Measurements from ENCODE around the gene ZFYVE26.
"Not testable (repeated sequence)": the region's sequence is repeated elsewhere in the genome, so short reads cannot be mapped to it uniquely, and the experiment has no call there.

ZFYVE26 gene

DNA sequence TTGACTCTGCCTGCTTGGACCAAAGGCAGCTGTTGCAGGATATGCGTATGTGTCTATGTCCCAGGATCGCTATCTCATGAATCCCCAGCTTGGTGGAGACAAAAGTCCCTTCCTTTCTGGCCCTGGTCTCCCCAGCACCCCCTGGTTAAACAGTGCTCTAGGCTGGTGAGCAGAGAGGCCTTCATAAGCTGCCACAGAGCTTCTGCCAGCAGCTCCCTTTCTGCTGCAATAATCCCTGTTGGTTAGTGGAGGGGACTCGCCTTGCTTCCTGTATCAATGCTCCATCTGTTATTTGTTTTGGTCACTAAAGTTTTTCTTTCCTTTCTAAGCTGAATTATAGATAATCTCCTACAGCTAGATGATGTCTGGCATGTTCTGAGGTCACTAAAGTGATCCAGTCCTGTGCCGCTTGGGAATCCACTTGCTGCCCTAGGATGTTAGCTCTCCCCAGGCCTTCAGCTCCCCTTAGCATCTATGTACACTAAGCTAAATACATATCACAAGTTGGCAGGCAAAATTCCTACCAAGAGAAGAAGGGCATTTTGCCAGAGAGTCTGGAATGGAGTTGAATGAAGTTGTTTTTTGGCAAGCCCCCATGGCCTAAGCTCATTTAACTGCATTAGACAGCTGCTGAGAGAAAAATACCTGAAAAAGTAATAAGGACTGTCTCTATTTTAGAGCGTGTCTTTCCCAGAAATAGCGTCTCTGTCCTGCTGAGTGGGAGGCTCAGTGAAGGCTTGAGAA lies 66.9 kb downstream of the ZFYVE26 start:
- no peak for DNase-seq (ENCODE audit: low read depth)

DNA sequence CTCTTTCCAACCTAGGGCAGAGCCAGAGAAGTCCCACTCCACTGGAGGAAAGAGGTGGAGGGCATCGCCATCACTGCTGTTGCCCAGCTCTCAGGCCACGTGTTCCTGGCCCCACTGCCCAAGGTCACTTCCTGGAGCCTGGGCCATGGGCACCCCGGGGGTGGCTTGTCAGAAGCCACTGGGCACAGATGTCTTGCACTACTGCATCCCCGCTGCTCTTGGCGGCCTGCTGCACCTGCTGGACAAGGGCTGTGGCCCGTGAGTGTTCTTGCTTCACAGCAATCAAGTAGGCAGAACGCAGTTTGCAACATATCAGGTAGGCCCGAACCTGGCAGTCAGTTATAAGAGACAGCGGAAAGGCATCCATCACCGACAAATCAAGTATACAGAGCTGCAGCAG lies 68.1 kb downstream of the ZFYVE26 start:
- DNase-seq (ENCODE audit: low read depth): no peak

DNA sequence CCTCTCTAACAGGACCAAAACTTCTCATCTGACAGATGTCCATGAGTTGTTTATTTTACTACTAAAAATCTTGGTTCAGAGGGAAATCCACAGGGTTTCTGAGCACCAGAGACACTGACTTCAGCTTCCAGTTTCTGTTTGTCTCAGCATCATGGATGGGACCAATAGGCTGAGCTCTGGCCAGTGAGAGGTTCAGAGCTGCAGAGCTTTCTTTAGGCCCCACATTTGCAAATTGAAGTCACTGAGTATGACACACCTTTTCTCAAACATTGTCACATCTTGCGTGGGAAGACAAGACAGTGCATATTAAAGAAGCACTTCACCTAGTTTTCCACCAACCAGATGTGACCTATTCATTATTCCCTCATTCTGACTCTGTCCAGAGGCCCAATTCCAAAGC lies 69.5 kb downstream of the ZFYVE26 start:
- DNase-seq (ENCODE audit: low read depth): no peak

DNA sequence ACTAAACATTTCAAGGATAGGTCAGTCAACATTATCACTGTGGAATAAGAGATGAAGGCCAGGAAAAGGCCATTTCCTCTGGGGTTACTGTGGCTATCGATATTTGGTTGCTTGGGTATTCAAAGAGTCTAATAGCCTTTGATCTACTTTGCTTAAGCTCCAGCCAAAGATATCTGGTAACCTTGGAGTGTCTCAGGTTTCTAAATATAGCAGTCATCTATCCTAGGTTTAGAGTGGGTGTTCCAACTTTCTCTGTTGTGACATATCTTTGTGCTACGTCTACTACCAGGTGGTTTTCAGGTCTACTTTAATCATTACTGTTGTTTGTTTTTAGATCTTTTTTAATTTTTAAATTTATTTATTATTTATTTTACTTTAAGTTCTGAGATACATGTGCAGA lies 72.3 kb downstream of the ZFYVE26 start:
- DNase-seq (ENCODE audit: low read depth): no peak

DNA sequence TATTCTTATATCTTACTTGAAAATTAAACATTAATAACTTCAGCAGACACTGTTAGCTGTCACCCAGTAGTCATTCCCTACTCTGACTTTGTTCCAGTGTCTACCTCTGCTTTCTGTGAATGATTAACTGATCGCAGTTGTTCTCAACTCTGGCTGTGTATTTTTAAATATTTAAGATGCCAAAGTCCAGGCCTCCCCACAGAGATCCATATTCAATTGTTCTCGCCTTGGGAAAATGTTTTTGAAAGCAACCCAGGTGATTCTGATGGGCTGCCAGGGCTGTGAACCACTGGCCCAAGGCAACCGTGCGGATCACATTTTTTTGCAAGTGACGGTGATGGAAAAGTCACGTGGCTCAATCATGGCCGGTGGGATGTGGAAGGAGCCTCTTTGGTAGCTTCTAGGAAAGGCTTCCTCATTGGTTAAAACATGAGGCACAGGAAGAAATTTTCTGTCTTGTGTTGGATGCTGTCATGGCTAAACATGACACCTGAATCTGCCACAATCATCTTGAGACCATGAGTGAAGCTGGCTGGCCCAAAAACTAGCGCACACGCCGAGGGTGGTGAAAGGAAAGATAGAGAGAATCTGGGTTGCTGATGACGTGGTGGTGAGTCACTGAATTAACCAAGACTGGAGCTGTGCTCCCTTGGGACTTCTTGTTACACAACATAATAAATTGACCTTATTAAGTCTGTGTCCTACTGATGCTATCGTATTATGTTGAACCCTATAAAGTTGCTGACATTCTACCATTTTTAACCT lies 77.5 kb downstream of the ZFYVE26 start:
- DNase-seq (ENCODE audit: low read depth): no peak

DNA sequence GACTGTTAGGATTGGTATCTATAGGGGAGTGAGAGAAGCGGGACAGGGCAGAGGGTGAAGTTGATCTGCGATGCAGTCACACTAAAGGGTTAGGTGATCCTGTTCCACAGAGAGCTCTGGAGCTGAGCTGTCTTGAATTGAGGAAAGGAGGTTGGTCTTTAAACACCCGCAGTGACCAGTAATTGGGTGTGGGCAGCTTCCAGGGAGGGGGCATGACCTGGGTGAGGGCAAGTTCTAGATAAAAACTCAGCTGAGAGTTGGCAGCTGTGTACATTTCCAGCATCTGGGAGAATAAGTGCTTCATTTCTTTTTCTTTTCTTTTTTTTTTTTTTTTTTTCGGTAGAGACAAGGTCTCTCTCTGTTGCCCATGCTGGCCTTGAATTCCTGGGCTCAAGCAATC lies 79.6 kb downstream of the ZFYVE26 start:
- no peak for DNase-seq (ENCODE audit: low read depth)

DNA sequence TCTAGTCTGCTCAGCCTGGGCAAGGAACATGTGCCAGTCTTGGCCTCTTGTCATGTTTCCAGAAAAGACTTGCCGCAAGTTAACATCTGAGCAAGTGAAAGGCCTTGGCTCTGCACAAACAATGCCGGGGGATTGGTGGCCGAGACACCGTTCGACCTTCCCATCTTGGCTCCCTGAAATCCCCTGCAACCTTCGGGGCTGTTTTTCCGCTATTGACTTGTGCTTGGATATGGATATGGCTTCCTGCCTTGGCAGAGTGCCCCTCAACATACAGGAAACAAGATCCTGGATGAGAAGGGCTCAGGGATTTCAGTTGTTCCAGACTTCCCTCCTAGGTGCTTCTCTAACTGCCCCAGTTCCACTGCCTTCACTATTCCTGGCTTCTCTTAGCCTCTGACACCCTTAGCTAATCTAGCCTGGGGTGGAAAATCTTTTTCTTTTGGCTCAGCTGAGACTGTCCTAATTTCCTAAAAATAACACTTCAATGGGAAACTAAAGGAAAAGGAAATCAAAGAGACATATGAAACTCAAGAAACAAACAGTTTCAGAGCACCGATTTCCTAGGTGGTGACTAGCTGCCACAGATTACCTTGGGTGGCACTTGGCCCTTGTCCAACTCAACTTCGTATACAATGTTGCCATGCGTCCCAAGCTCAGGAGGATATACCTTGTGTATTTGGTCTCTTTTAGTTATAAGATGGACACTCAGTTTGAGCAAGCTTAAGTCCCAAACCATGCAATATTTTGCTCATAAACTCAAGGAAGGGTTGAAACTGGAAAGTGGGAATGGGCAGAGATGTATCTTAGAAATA lies 80.8 kb downstream of the ZFYVE26 start:
- no peak for DNase-seq (ENCODE audit: low read depth)

DNA sequence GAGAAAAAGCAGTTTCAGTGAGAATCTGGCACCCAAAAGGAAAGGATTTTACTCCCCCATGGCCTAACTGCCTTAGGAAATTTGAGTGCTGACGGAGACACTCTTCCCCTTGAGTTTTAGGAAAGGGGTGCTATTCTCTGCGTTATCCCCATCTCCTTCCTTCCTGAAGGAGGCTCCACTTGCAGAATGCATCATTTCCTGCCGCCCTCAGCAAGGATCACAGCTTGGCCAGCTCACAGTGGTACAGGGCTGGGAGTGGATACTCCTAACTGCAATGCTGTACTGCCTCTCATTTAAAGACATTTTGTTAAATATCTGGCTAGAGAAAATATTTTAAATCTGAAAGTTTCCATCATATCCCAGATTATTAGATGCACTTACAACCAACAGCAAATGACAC lies 81.7 kb downstream of the ZFYVE26 start:
- DNase-seq (ENCODE audit: low read depth): no peak

DNA sequence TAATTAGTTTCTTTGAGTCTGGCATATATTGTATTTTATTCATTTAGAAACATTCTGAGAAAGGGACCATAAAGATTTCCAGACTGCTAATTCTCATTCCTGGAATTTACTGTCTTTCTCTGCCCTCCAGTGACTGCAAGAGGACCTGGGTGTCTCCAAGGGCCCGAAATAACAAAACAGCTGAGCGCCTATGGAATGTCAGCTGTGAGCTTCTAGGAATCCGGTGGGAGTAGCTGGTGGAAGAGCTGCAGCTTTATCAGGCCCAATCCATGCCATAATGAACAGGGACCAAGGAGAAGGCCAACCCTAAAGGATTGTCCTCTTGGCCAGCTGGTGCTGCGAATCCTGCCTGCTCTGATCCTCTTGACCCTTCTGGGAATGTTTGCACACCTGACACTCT lies 82.8 kb downstream of the ZFYVE26 start:
- no peak for DNase-seq (ENCODE audit: low read depth)

DNA sequence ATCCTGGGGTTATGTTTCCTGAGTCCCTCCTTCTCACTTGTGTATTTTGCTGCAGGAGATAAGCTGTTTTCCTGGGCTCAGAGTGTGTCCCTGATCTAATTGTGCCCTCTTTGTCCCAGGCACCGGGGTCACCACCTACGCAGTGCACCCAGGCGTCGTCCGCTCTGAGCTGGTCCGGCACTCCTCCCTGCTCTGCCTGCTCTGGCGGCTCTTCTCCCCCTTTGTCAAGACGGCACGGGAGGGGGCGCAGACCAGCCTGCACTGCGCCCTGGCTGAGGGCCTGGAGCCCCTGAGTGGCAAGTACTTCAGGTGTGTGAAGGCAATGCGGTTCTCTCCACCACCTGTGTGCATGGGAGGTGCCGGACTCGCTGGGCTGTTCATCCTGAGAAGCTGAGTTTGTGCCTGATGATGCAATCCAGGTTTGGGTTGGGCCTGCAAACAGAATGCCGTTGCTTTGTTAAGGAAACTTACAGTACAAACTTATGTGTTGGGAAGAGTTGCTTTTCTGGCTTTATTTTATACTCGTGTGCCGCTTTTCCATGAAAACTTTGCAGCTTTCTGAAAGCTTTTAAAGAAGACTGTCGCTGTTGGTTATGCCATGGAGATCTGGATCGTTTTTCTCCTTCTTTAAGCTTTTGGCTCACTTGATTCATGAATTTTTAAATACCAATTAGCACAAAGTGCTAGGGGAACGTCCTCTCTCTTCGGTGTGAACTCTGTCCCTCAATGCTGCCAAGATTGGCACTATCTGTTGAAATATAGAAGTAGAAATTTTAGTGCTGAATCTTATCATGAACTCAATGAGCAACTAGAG lies 87.1 kb downstream of the ZFYVE26 start:
- no peak for DNase-seq (ENCODE audit: low read depth)

DNA sequence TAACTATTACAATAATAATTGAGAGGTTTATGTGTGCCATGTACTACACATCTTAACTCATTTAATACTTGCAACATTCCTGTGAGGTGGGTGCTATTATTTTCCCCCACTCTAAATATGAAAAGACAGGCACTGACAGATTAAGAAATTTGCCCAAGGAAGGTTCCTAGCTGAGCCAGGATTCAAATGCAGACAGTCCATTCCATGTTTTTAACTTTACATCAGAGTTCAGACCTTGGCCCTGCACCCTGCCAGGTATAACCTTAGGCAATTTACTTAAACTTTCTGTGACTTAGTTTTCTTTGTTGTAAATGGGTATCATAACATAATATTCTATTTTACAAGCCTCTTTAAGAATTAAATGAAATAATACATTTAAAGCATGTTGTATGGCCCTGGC lies 88.1 kb downstream of the ZFYVE26 start:
- no peak for DNase-seq (ENCODE audit: low read depth)

DNA sequence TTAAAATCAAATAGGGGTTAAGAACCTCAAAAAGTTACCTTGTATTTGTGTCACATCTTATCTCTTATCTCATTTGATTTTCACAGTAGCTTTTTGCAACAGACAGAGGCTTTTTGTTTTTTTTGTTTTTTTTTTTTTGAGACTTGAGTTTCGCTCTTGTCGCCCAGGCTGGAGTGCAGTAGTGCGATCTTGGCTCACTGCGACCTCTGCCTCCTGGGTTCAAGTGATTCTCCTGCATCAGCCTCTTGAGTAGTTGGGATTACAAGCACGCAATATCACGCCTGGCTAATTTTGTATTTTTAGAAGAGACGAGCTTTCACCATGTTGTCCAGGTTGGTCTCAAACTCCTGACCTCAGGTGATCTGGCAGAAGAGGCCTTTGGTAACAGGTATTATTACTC lies 89.0 kb downstream of the ZFYVE26 start:
- DNase-seq (ENCODE audit: low read depth): no peak

DNA sequence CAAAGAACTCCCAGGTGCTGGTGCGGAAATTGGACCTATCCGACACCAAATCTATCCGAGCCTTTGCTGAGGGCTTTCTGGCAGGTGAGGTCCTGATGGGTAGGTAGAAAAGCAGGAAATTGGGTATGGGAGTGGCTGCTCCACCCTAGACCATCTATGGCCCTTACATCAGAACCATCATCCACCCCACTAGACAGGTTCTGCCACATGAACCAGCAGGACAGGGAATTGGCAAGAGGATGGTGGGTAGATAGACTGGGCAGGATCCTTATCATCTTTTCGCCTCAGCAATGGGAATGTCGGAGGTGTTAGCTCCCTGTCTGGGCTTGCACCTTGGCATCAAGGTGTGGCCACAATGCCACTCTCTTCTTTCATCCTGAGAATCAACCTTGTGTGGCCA lies 91.2 kb downstream of the ZFYVE26 start:
- DNase-seq (ENCODE audit: low read depth): no peak

DNA sequence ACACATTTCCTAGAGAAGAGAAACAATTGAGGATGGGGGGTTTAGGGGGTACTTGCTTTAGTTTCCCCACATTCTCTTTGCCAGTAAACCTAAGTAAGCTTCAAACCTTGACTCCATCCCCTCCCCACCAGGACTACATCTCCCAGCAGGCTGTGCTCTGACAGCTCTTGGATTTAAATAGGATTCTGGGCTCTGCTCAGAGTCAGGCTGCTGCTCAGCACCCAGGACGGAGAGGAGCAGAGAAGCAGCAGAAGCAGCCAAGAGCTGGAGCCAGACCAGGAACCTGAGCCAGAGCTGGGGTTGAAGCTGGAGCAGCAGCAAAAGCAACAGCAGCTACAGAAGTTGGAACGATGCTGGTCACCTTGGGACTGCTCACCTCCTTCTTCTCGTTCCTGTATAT lies 94.1 kb downstream of the ZFYVE26 start:
- DNase-seq (ENCODE audit: low read depth): no peak

DNA sequence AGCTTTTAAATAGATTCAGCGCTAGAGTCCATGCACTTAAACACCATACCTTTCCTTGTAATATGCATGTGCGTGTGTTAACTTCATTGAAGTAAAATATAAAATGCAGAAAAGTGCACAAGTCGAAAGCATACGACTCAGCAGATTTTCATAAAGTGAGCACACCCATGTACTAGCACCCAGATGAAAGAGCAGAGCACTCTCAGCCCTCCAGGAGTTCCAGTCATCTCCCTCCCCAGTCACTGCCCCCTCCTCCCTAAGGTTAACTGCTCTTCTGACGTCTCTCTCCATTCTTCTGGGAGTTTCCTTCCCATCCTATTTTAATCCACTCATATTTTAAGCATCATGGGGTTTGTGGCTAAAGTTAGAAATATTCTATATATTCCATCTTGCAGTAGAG lies 94.5 kb downstream of the ZFYVE26 start:
- no peak for DNase-seq (ENCODE audit: low read depth)

DNA sequence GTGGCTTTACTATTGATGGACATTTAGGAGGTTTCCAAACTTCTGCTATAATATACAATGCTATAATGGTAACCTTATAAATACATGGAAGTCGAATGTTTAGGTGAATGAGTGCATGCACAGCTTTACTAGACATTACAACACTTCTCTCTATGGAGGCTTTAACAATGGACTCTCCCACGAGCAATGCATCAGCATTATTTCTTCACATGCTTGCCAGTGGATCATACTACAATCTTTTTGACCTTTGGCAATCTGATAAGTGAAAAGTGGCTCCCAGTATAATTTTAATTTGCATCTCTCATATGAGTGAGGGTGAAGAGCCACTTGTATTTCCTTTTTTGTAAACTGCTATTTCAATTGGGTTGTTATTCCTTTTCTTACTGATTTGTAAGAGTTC lies 96.5 kb downstream of the ZFYVE26 start:
- no peak for DNase-seq (ENCODE audit: low read depth)

DNA sequence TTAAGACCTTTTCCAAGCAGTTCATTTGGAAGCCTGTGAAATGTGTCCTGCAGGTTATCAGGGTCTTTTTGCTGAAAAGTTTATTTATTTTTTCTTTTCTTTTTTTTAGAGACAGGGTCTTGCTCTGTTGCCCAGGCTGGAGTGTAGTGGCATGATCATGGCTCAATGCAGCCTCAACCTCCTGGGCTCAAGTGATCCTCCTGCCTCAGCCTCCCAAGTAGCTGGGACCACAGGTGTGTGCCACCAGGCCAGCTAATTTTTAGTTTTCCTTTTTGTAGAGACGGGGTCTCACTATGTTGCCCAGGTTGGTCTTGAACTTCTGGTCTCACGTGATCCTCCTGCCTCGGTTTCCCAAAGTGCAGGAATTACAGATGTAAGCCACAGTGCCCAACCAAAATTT lies 97.0 kb downstream of the ZFYVE26 start:
- DNase-seq (ENCODE audit: low read depth): not testable (repeated sequence)

DNA sequence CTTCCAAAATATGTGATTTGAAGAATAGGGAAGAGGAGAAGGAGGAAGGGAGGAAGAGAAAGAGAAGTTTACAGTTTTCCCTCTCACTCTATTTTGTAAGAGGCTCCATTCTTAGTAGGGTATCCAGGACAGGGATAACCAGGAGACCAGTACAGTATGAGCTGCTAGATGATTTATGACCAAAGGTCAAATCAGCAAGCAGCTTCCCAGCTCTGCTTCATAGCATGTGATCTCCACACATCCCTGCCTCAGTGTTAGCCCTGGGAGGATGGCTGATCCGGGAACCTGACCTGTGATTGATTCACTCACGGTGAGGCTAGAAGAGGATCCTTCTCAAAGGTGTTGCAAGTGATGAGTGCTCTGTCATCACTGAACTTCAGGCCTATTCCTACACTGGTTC lies 98.1 kb downstream of the ZFYVE26 start:
- no peak for DNase-seq (ENCODE audit: low read depth)

DNA sequence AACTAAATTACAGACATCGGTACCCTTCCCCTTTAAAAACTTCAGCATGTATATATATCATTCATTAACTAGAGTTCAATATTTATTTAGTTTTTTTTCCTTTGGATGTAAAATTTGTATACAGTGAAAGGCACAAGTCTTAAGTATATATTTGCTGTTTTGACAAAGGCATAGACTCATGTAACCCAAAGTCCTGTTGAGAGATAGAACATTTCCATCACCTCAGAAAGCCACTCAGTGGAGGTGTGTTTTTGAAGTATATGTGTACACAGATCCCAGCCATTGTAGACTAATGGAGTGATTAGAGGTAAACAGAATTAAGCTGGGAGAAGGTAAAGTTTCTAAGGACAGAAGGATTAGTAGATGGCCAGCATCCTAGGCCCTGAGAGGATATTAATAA lies 99.3 kb downstream of the ZFYVE26 start:
- no peak for DNase-seq (ENCODE audit: low read depth)

DNA sequence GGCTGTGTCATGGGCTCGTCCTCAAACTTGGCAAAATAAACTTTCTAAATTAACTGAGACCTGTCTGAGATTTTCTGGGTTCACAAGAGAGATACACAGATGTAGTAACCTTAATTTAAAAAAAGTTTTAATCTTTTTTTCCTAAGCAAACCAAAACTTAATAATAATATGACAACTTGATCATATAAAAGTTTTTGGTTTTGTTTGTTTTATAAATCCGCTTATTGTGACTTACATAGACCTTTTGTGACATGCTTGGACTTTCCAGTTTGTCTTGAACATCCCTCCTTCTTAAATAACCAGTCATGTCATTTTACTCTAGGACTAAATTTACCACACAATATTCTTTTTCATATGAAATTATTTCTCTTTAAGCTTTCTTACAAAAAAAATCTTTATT lies 106.2 kb downstream of the ZFYVE26 start:
- no peak for DNase-seq (ENCODE audit: low read depth)

DNA sequence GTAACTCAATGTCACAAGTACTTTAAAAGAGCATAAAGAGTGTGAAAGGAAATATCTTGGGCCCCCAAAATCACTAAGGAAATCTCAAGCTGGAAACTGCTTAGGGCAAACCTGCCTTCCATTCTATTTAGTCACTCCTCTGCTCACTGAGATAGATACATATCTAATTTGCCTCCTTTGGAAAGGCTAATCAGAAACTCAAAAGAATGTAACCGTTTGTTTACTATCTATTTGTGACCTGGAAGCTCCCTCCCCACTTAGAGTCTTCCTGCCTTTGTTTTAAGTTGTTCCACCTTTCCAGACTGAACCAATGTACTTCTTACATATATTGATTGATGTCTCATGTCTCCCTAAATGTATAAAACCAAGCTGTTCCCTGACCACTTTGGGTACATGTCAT lies 106.6 kb downstream of the ZFYVE26 start:
- DNase-seq (ENCODE audit: low read depth): not testable (repeated sequence)

DNA sequence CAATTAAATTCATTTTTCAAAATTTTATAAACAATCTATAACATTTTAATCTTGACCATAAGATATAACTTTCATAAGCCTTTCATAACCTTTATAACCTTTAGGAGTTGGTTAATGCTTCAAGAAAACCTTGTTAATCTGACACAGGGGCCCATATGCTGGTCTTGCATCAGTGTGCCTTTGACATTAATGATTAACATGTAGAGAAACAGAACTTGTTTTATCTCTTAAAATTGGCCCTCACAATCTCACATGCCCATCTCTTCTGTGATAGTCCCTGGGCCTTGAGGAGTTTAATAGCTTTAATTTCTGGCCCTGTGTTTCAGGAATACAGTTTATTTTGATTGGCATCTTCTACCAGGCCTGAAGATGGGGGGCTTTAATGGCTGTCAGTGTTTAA lies 107.0 kb downstream of the ZFYVE26 start:
- not testable (repeated sequence) for DNase-seq (ENCODE audit: low read depth)
